Endodermal cell (in vitro differentiated cells): ENCODE data around the gene DCXR. TPM values are rescaled to one million over a fixed set of nuclear protein-coding genes. Genes with fewer than 3 reads are reported as not detected.
A peak's percentile ranks its signal among the peaks of the same experiment; 100 is the strongest.

Experiments used
- DNase-seq: peaks from one replicate; pipeline ENCODE4 v3.0.0-alpha.2; 2017
- H3K27ac ChIP-seq: 2 replicates; pipeline ENCODE4 v1.5.1; 2013; ENCODE audit warnings: mild to moderate bottlenecking, low read depth, low read length, moderate library complexity
- H3K27me3 ChIP-seq: 2 replicates; pipeline ENCODE4 v1.6.1; 2013; ENCODE audit warnings: mild to moderate bottlenecking, low read length, moderate library complexity; ENCODE audit not compliant: insufficient read depth, control insufficient read depth, poor library complexity, severe bottlenecking
- H3K36me3 ChIP-seq: 2 replicates; pipeline ENCODE4 v1.7.0; 2013; ENCODE audit warnings: mild to moderate bottlenecking, low read length, moderate library complexity; ENCODE audit not compliant: control insufficient read depth, insufficient read depth
- H3K4me1 ChIP-seq: one replicate; pipeline ENCODE4 v1.7.0; 2013; ENCODE audit warnings: low read length; ENCODE audit not compliant: control insufficient read depth, insufficient read depth
- H3K4me3 ChIP-seq: 2 replicates; pipeline ENCODE4 v1.5.1; 2013; ENCODE audit warnings: mild to moderate bottlenecking, low read length, moderate library complexity
- H3K9ac ChIP-seq: 2 replicates; pipeline ENCODE4 v1.6.1; 2013; ENCODE audit warnings: mild to moderate bottlenecking, low read length, moderate library complexity; ENCODE audit not compliant: poor library complexity, severe bottlenecking; ENCODE audit errors: extremely low read depth
- H3K9me3 ChIP-seq: 2 replicates; pipeline ENCODE4 v1.6.1; 2013; ENCODE audit warnings: mild to moderate bottlenecking, low read length, moderate library complexity; ENCODE audit not compliant: control insufficient read depth
- H3K27ac Mint-ChIP-seq: 2 replicates; pipeline ENCODE4 v1.8.0; 2020; ENCODE audit warnings: mixed read lengths
- H3K27me3 Mint-ChIP-seq: 2 replicates; pipeline ENCODE4 v1.8.0; 2021; ENCODE audit warnings: mild to moderate bottlenecking, mixed read lengths; ENCODE audit not compliant: insufficient read depth
- H3K36me3 Mint-ChIP-seq: 2 replicates; pipeline ENCODE4 v1.8.0; 2020; ENCODE audit warnings: low read depth, mixed read lengths
- H3K4me1 Mint-ChIP-seq: 2 replicates; pipeline ENCODE4 v1.8.0; 2020; ENCODE audit warnings: mixed read lengths
- H3K4me3 Mint-ChIP-seq: 2 replicates; pipeline ENCODE4 v1.8.0; 2020; ENCODE audit warnings: mild to moderate bottlenecking, moderate library complexity, mixed read lengths
- H3K9me3 Mint-ChIP-seq: 2 replicates; pipeline ENCODE4 v1.8.0; 2020; ENCODE audit warnings: mild to moderate bottlenecking, mixed read lengths
- WGBS, 2 experiments: methylation state at CpG; one replicate each; pipeline versions ENCODE4 v1.1.5 to v1.1.7; 2013; ENCODE audit warnings: missing lambda C conversion rate in 2 of 2, mixed read lengths in 1 of 2; ENCODE audit not compliant: insufficient coverage in 1 of 2, insufficient read length in 1 of 2; 5-methylcytosine and 5-hydroxymethylcytosine counted together
- total RNA-seq, 2 donors: library from RNA; stranded (reverse); fragmentation: NEBNext Ultra II Directional in 1 of 2; extraction: Animal tissue kit (Norgen Biotek cat#: 25700) in 1 of 2; gene quantifications; 2 replicates in 1 of 2; 3 replicates in 1 of 2; pipeline ENCODE4 v1.2.1, GENCODE V29; 2021
- TF ChIP-seq, protein P1 (sequence below): fragments of 200-600 bp; sonication (generic); conservative IDR thresholded peaks from 2 replicates; pipeline ENCODE4 v1.5.0; 2021; ENCODE audit warnings: antibody characterized with exemption, mild to moderate bottlenecking

Gene DCXR
- total RNA-seq, 2 donors from 2014 or later: 73.8 to 83.6 TPM

DNA sequence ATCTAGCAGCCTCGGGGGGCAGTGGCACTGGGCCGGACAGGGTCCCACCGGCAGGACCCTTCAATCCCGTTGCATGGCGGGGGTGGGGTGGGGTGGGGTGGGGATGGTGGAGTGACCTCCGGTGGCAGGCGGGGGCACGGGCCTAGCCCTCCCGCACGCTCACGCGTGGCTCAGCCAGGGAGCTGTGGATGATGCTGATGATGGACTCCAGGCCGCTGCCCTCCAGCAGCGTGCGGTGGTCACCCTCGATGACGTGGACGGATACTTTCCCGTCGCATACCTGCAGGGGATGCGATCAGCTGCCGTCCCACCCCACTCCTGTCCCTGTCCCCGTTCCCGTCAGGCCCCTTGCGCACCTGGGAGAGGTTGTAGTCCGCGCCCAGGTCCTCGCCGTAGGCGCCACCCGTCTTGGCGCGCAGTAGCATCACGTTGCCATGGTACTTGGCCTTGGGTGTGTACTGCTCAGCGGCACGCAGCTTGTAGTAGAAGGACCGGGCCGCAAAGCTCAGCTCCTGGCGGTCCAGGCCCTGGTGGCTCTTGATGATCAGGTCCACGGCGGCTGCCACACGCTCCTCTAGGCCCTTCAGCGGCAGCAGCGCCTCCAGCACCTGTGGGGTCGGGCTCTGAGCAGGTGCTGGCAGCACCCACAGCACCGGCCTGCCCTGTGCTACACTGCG, 41.6 kb upstream of the DCXR start:
- WGBS, 2 experiments: 94 to 97% methylated on average over 35 to 46 of the region's 47 CpGs
- Histone ChIP-seq H3K9ac (no peak overlapping the region), H3K4me1 (no peaks in the 10 kb centered on the region), H3K4me3 (no peak overlapping the region), H3K27ac (no peak overlapping the region), H3K27me3 (no peaks in the 10 kb centered on the region), H3K9me3 (no peaks in the 10 kb centered on the region), H3K36me3 (peaks cover 25% of the 10 kb centered on the region)
- TF ChIP-seq, protein P1, sequence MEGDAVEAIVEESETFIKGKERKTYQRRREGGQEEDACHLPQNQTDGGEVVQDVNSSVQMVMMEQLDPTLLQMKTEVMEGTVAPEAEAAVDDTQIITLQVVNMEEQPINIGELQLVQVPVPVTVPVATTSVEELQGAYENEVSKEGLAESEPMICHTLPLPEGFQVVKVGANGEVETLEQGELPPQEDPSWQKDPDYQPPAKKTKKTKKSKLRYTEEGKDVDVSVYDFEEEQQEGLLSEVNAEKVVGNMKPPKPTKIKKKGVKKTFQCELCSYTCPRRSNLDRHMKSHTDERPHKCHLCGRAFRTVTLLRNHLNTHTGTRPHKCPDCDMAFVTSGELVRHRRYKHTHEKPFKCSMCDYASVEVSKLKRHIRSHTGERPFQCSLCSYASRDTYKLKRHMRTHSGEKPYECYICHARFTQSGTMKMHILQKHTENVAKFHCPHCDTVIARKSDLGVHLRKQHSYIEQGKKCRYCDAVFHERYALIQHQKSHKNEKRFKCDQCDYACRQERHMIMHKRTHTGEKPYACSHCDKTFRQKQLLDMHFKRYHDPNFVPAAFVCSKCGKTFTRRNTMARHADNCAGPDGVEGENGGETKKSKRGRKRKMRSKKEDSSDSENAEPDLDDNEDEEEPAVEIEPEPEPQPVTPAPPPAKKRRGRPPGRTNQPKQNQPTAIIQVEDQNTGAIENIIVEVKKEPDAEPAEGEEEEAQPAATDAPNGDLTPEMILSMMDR: no peak
- Mint-ChIP-seq H3K36me3 (peaks cover 26% of the 10 kb centered on the region), H3K9me3 (no peaks in the 10 kb centered on the region), H3K27me3 (no peaks in the 10 kb centered on the region), H3K4me1 (no peaks in the 10 kb centered on the region), H3K27ac (no peak overlapping the region), H3K4me3 (no peak overlapping the region)
- DNase-seq: no peak

DNA sequence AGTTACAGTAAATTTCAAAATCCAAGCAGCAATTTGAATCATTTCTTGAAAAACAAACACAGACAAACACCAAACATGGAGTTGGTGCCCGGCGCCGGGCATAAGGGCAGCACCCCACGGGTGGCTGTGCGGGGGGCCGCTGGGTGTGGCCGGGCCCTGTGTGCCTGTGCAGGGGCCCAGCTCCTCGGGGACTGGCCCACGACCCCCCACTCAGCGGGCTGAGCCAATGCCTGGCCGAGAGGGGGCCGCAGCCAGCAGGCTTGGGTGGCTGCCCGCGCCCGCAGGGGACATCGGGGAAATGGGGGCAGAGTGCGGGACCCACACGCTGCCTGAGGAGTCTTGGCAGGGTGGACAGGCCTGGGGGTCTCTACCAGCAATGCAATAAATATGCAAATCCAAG, 40.9 kb upstream of the DCXR start:
- no peak for DNase-seq
- Mint-ChIP-seq H3K27ac (peak overlapping the region; percentile 75), H3K27me3 (peaks cover 2% of the 10 kb centered on the region), H3K9me3 (no peaks in the 10 kb centered on the region), H3K4me3 (no peak overlapping the region), H3K36me3 (peaks cover 23% of the 10 kb centered on the region), H3K4me1 (no peaks in the 10 kb centered on the region)
- TF ChIP-seq, protein P1: no peak
- 95% methylated on average over 11 to 18 of the region's 18 CpGs for WGBS, 2 experiments
- H3K9me3 ChIP-seq: no peaks in the 10 kb centered on the region
- H3K4me1 ChIP-seq: no peaks in the 10 kb centered on the region
- no peak overlapping the region for H3K9ac ChIP-seq
- H3K27me3 ChIP-seq: no peaks in the 10 kb centered on the region
- peaks cover 22% of the 10 kb centered on the region for H3K36me3 ChIP-seq
- no peak overlapping the region for H3K27ac ChIP-seq
- H3K4me3 ChIP-seq: no peak overlapping the region

DNA sequence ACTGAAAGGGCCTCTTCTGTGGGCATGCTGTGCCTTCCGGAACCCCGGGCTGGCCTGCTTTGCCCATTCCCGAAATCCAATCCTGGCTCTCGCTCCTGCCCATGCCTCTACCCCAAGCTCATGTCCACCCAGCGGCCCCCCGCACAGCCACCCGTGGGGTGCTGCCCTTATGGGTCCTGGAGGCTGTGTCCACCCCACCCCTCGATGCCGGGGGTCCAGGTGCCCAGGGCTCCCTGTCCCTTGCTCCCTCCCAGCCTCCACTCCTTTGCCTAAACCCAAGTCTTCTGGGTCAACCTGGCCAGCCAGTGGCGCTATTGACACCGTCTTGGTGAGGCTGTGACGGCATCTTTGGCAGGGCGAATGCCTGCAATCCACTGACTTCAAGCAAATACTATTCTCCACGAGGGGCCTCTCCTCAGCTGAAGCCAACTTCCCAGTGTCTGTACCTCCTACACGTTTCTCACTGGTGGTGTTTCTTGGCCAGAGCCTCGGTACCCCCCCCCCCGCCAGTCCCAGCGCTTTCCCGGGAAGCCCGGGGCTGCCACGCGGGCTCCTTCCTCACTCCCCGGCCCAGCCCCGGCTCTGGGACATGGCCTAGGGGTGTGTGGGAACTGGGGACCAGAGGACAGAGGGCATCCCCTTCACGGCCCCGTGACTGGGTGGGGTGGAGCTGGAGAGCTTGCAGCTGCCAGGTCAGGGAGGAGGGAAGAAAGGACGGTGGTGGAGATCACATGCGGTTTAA, 40.3 kb upstream of the DCXR start:
- 91 to 95% methylated on average over 16 to 28 of the region's 28 CpGs for WGBS, 2 experiments
- Histone ChIP-seq H3K36me3 (peaks cover 22% of the 10 kb centered on the region), H3K4me3 (no peak overlapping the region), H3K27ac (peak overlapping the region; percentile 32), H3K9me3 (no peaks in the 10 kb centered on the region), H3K4me1 (no peaks in the 10 kb centered on the region), H3K27me3 (no peaks in the 10 kb centered on the region), H3K9ac (no peak overlapping the region)
- peaks cover 21% of the 10 kb centered on the region for H3K36me3 Mint-ChIP-seq
- peak overlapping the region; percentile 75 for H3K27ac Mint-ChIP-seq
- TF ChIP-seq, protein P1: no peak
- H3K27me3 Mint-ChIP-seq: peaks cover 8% of the 10 kb centered on the region
- no peaks in the 10 kb centered on the region for H3K4me1 Mint-ChIP-seq
- peak; percentile 84 for DNase-seq
- H3K9me3 Mint-ChIP-seq: no peaks in the 10 kb centered on the region
- H3K4me3 Mint-ChIP-seq: no peak overlapping the region
